Endothelial cell of umbilical vein (primary cell): ENCODE data around the gene OSBPL6. TPM values are rescaled to one million over a fixed set of nuclear protein-coding genes. Genes with fewer than 3 reads are reported as not detected.
"Not testable (repeated sequence)": the region's sequence is repeated elsewhere in the genome, so short reads cannot be mapped to it uniquely, and the experiment has no call there.

ENCODE experiments used
- BruUV-seq: library from RNA; stranded (reverse); fragments of 400-500 nt; replicated peaks from 2 replicates; lab custom pipeline; 2021; lab: Mats Ljungman, UMichigan
- CTCF ChIA-PET: fragments of 300-600, 350-600 bp; sonication (Branson Sonifier 250); formaldehyde crosslinking; loops from one replicate; lab custom pipeline; 2021; ENCODE audit warnings: antibody characterized with exemption, inconsistent platforms; lab: Charles Lee
- POLR2A ChIA-PET: fragments of 300-600, 350-600 bp; sonication (Branson Sonifier 250); formaldehyde crosslinking; loops from one replicate; lab custom pipeline; 2021; ENCODE audit warnings: antibody characterized with exemption, inconsistent platforms; lab: Charles Lee
- DNase-seq: peaks from one replicate; pipeline ENCODE4 v3.0.0-alpha.2; 2011; ENCODE audit warnings: low read depth, low spot score
- FAIRE-seq: peaks from 2 replicates; lab custom pipeline; 2011; peaks lifted over from hg19 to GRCh38; lab: Jason Lieb, UNC
- H2AFZ ChIP-seq: 2 replicates; pipeline ENCODE4 v1.6.0; 2012; ENCODE audit warnings: low read depth, low read length, control low read depth, inconsistent platforms
- H3K27ac ChIP-seq: 2 replicates; pipeline ENCODE4 v1.5.1; 2011; ENCODE audit warnings: low read depth, mild to moderate bottlenecking, control low read depth, low read length, moderate library complexity; ENCODE audit not compliant: insufficient read depth
- H3K27me3 ChIP-seq, 2 experiments: 2 replicates each; pipeline versions ENCODE4 v1.6.0 to v1.6.1; 2011; ENCODE audit warnings: low read length in 2 of 2, mixed read lengths in 1 of 2; ENCODE audit not compliant: control insufficient read depth in 2 of 2, insufficient read depth in 2 of 2
- H3K36me3 ChIP-seq, 2 experiments: 2 replicates in 1 of 2; 3 replicates in 1 of 2; pipeline ENCODE4 v1.5.1; 2011; ENCODE audit warnings: low read length in 2 of 2, mild to moderate bottlenecking in 1 of 2, moderate library complexity in 1 of 2; ENCODE audit not compliant: control insufficient read depth in 2 of 2, insufficient read depth in 2 of 2; ENCODE audit errors: extremely low read depth in 1 of 2
- H3K4me1 ChIP-seq: 3 replicates; pipeline ENCODE4 v1.5.1; 2011; ENCODE audit warnings: mild to moderate bottlenecking, low read length; ENCODE audit not compliant: control insufficient read depth, insufficient read depth; ENCODE audit errors: extremely low read depth
- H3K4me2 ChIP-seq: 2 replicates; pipeline ENCODE4 v1.6.1; 2011; ENCODE audit warnings: low read length, control low read depth, mixed read lengths; ENCODE audit not compliant: insufficient read depth
- H3K4me3 ChIP-seq, 3 experiments: fragments of 200-600 bp in 1 of 3; sonication (generic), shearing (Covaris generic) in 1 of 3; replicated peaks in 1 of 3; 2 replicates each; pipeline ENCODE4 v1.5.1; 2011 to 2016; ENCODE audit warnings: control low read depth in 3 of 3, low read length in 3 of 3, mild to moderate bottlenecking in 2 of 3, inconsistent platforms in 1 of 3, low read depth in 1 of 3, moderate library complexity in 1 of 3; ENCODE audit not compliant: insufficient read depth in 1 of 3
- H3K79me2 ChIP-seq: 2 replicates; pipeline ENCODE4 v1.6.0; 2012; ENCODE audit warnings: low read length, inconsistent platforms; ENCODE audit not compliant: control insufficient read depth, insufficient read depth
- H3K9ac ChIP-seq: replicated peaks from 2 replicates; pipeline ENCODE3; 2011; ENCODE audit warnings: low read length, control low read depth; ENCODE audit not compliant: insufficient read depth; ENCODE audit errors: extremely low read depth
- H3K9me1 ChIP-seq: replicated peaks from 3 replicates; pipeline ENCODE4 v1.6.0; 2011; ENCODE audit warnings: mild to moderate bottlenecking, low read length; ENCODE audit not compliant: control insufficient read depth, insufficient read depth; ENCODE audit errors: extremely low read depth
- H3K9me3 ChIP-seq: replicated peaks from 2 replicates; pipeline ENCODE4 v1.5.1; 2012; ENCODE audit warnings: low read length, inconsistent platforms; ENCODE audit not compliant: control insufficient read depth, insufficient read depth
- H4K20me1 ChIP-seq: replicated peaks from 2 replicates; pipeline ENCODE3; 2011; ENCODE audit warnings: mild to moderate bottlenecking, low read length; ENCODE audit not compliant: control insufficient read depth, insufficient read depth; ENCODE audit errors: extremely low read depth
- EZH2 ChIP-seq: IDR thresholded peaks from 2 replicates; pipeline ENCODE4 v1.6.1; 2012; ENCODE audit warnings: borderline replicate concordance, low read depth, mild to moderate bottlenecking, moderate library complexity, low read length, inconsistent platforms; ENCODE audit not compliant: severe bottlenecking
- FOS ChIP-seq: IDR thresholded peaks from 2 replicates; pipeline ENCODE4 v1.6.1; 2011; ENCODE audit warnings: mild to moderate bottlenecking, low read length, moderate library complexity, borderline replicate concordance; ENCODE audit not compliant: insufficient read depth
- GATA2 ChIP-seq: IDR thresholded peaks from 2 replicates; pipeline ENCODE4 v1.7.0; 2011; ENCODE audit warnings: low read depth, mild to moderate bottlenecking, moderate library complexity, mixed read lengths, low read length; ENCODE audit not compliant: insufficient read length, insufficient read depth
- MAX ChIP-seq: IDR thresholded peaks from 2 replicates; pipeline ENCODE4 v1.6.1; 2011; ENCODE audit not compliant: insufficient read depth, insufficient read length
- MYC ChIP-seq: IDR thresholded peaks from one replicate; pipeline ENCODE4 v1.6.1; 2011; ENCODE audit warnings: mild to moderate bottlenecking, low read depth, low read length
- POLR2A ChIP-seq: IDR thresholded peaks from 2 replicates; pipeline ENCODE4 v1.6.1; 2012; ENCODE audit warnings: low read depth, mild to moderate bottlenecking, control low read depth, low read length
- POLR2AphosphoS5 ChIP-seq: IDR thresholded peaks from 2 replicates; pipeline ENCODE4 v1.6.1; 2012; ENCODE audit warnings: low read depth, mild to moderate bottlenecking, control low read depth, low read length, moderate library complexity; ENCODE audit not compliant: insufficient read depth
- dilution Hi-C: fragments of 300-500 bp; cut with MboI; formaldehyde crosslinking; loops from one replicate; pipeline ENCODE4 v1.15.0; 2019; ENCODE audit warnings: low sequenced_read_pairs; ENCODE audit not compliant: extremely low pct_ligation_motif_present
- intact Hi-C: fragments of 100-400 bp; cut with micrococcal nuclease; formaldehyde crosslinking; loops from one replicate; pipeline ENCODE4 v1.10.0; 2022
- polyA plus RNA-seq, 4 experiments: library from polyadenylated mRNA; depleted of rRNA in 3 of 4; stranded (reverse) in 3 of 4; unstranded in 1 of 4; fragments of >200 nt; gene quantifications; 2 replicates each; pipeline versions ENCODE4 v1.2.1 to v1.2.3, GENCODE V29; 2011 to 2012; ENCODE audit warnings: missing spikeins in 1 of 4
- total RNA-seq: library from RNA; stranded (reverse); gene quantifications from 2 replicates; pipeline ENCODE4 v1.2.3, GENCODE V29; 2021
- TF ChIP-seq, protein P1 (sequence below), 2 donors: IDR thresholded peaks; 1 replicate in 1 of 2; 2 replicates in 1 of 2; pipeline ENCODE4 v1.5.1; 2011; ENCODE audit warnings: low read length in 2 of 2, mild to moderate bottlenecking in 2 of 2, moderate library complexity in 2 of 2, control low read depth in 1 of 2, inconsistent platforms in 1 of 2, low read depth in 1 of 2; ENCODE audit not compliant: insufficient read depth in 1 of 2; ENCODE audit errors: extremely low read depth in 1 of 2

Gene OSBPL6
- total and polyA plus RNA-seq, 2 donors (not counting 3 experiments of a cell fraction or from before 2014, with no cell fraction given), result 1.5 to 2.3 TPM

GRCh38 chr2:178412047-178412446 lies 217.7 kb downstream of the OSBPL6 start:
- ChIA-PET CTCF (interaction anchor here (3.9 to 5.3 kb wide), 4 partner anchors 7 to 300 kb away, joined by 59 to 122 read pairs (median 68); partner anchors contain the start of gene RBM45), POLR2A (no interaction called here)
- Histone ChIP-seq H3K27me3 (no peaks in the 10 kb centered on the region), H3K79me2 (no peaks in the 10 kb centered on the region), H3K9me1 (no peaks in the 10 kb centered on the region), H3K4me3 (no peak overlapping the region), H2AFZ (no peak overlapping the region), H3K4me1 (peaks cover 13% of the 10 kb centered on the region), H3K9ac (no peak overlapping the region), H3K9me3 (no peaks in the 10 kb centered on the region), H3K36me3 (no peaks in the 10 kb centered on the region), H4K20me1 (no peaks in the 10 kb centered on the region), H3K27ac (no peak overlapping the region), H3K4me2 (no peak overlapping the region)
- no peak for TF ChIP-seq MAX
- TF ChIP-seq MYC, result no peak
- TF ChIP-seq POLR2AphosphoS5, result no peak
- TF ChIP-seq EZH2, result no peak
- TF ChIP-seq FOS, result no peak
- no peak for TF ChIP-seq POLR2A
- TF ChIP-seq, protein P1, sequence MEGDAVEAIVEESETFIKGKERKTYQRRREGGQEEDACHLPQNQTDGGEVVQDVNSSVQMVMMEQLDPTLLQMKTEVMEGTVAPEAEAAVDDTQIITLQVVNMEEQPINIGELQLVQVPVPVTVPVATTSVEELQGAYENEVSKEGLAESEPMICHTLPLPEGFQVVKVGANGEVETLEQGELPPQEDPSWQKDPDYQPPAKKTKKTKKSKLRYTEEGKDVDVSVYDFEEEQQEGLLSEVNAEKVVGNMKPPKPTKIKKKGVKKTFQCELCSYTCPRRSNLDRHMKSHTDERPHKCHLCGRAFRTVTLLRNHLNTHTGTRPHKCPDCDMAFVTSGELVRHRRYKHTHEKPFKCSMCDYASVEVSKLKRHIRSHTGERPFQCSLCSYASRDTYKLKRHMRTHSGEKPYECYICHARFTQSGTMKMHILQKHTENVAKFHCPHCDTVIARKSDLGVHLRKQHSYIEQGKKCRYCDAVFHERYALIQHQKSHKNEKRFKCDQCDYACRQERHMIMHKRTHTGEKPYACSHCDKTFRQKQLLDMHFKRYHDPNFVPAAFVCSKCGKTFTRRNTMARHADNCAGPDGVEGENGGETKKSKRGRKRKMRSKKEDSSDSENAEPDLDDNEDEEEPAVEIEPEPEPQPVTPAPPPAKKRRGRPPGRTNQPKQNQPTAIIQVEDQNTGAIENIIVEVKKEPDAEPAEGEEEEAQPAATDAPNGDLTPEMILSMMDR (IDR thresholded peaks at IDR 0.05; ENCODE audit: extremely low read depth in 1 of 2, insufficient read depth in 1 of 2, low read depth in 1 of 2, low read length in 2 of 2), result no peak
- TF ChIP-seq GATA2, result no peak
- DNase-seq, result no peak
- FAIRE-seq, result no peak
- BruUV-seq, result no TSS peak
- intact Hi-C loops (loop anchor here (5.0 kb wide), 1 partner anchor 430 kb away; no protein-coding TSS in a partner anchor), dilution Hi-C loops (no loop called here)

- H3K79me2 ChIP-seq, BruUV-seq, H3K9me1 ChIP-seq, H3K9me3 ChIP-seq, POLR2A ChIA-PET, H3K4me2 ChIP-seq, H3K4me3 ChIP-seq, H2AFZ ChIP-seq, dilution Hi-C loops, H3K27me3 ChIP-seq, H3K9ac ChIP-seq, FAIRE-seq, H3K36me3 ChIP-seq, H4K20me1 ChIP-seq, H3K27ac ChIP-seq, DNase-seq: not testable (repeated sequence)
- intact Hi-C loops, result loop anchor here (5.0 kb wide), 1 partner anchor 430 kb away; no protein-coding TSS in a partner anchor
- CTCF ChIA-PET, result interaction anchor here (3.9 to 5.3 kb wide), 4 partner anchors 7 to 301 kb away, joined by 59 to 122 read pairs (median 68); partner anchors contain the start of gene RBM45
- H3K4me1 ChIP-seq, result peaks cover 13% of the 10 kb centered on the region
Measured at GRCh38 chr2:178412453-178412852, 218.1 kb downstream of the OSBPL6 start.
